ELR (cell line): ENCODE data around the gene PHC2.

Source experiments
- DNase-seq: peaks from one replicate; pipeline ENCODE4 v3.0.0-alpha.2; 2015; ENCODE audit warnings: low read depth

PHC2 gene

DNA sequence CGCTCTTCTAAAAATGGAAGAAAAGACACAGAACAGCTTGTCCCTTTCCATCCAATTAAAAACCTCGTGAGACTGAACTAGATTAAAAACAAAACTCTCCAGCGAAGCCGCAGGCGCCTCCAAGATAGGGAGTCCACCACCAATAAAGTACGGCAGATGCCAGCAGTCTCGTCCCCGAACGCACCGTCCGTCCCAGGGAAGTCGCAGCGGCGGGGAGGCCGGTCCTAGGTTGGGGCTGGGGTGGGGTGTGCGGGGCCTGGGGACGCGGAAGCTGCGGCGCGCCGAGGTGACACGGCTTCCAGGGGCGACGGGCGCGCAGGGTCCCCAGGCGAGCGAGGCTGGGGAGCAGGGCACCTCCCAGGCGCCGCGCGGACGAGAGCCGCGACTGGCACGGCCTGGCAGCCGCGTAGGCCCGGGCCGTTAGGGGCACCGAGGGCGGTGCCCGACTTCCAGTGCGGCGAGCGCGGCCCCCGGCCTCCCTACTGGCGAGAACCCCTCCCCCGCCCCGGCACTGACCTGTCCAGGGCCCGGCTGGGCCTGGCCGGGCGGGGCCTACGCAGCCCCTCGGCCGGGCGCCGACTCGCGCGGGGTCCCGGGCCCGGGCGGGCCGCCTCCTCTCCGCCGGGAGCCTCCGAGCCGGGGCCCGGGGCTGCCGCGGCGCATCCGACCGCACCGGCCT, 81.7 kb downstream of the PHC2 start:
- peak; percentile 55 for DNase-seq

DNA sequence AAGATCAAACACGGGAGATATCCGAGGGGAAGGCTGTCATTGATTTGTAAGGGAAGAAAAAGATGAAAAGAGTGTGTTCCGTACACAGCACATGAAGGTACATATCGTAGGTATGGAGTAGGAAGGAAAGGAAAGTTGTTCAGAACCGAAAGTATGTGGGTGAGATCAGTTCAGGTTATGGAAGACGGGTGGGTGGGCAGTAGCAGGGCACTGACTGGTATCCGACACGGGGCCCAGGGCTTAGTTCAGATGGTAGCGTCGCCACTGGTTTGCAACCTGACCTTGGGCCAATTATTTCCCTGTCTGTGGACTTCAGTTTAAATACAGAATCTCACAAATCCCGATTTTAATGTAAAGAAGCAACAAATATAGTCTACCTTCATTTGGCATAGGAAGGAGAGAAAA, 82.2 kb downstream of the PHC2 start:
- peak; percentile 52 for DNase-seq

DNA sequence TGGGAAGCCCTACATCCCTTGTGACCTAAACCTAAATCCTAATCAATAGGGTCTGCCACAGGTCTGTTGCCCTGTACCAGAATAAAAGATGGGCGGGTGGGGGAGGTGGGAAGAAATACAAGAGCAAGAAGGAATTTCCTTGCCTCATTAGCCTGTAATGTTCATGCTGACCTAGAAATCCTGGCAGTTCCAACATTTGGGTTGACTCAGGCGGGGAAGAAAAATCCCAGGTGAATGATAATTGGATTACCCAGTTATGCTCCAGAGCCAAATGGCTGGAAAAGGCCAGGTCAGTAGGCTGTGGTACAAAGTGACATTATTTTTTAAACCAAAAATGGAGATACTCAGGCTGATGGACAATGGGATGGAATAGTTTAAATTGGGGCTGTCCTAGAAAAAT, 82.7 kb downstream of the PHC2 start:
- peak; percentile 65 for DNase-seq

DNA sequence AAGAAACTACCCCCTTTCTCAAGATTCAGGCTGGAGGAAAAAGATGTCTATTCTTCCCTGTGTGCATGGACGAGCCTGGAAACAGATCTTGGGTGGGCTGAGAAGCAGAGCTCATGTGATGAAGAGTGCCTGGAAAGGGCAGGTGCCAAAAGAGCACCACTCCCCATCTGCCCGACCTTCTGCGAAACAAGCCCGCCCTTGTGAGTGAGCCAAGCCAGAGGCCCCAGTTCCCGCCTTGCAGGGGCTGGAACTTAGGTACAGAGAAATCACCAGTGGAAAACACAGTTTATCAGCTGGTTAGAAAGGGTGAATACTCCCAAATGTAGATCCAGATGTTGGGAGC, 83.3 kb downstream of the PHC2 start:
- DNase-seq: peak; percentile 71

GRCh38 chr1:33346927-33347649, 83.8 kb downstream of the PHC2 start:
- DNase-seq: peak; percentile 98

DNA sequence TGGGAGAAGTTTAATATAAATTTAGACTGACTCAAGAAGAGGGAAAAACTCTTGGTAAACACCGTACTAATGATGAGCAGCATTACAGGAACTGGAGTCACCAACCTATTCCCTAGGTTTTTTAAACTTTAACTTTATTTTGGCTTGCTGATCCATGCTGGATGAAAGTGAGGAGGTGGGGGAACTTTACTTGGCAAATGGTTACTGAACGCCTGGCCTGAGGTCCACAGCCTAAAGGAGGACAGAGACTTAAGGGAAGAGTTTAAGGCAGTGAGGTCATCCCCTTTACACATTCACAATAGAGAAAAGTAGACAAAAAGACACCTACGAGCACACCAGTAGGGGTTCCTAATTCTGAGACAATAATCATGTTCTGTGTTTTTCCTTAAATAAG, 84.4 kb downstream of the PHC2 start:
- no peak for DNase-seq

- DNase-seq: no peak
Measured at GRCh38 chr1:33344896-33345560, 85.9 kb downstream of the PHC2 start.

DNA sequence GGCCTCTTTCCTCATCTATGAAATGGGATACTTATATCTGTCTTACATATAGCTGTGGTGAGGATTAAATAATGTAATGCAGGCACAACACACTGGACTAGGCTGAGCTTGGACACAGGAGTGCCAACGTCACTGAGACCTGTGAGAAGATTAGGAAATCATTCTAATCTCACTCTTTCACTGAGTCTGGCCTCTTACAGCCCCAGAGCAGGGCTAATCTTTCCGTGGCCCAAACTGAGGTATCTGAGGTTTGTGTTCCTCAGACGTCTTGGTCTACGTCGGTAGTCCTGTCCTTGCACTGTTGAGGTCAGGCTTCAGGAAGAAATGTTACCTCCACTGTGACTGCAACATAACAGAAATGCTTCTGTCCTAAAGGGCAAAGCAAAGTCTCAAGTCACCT, 87.4 kb downstream of the PHC2 start:
- DNase-seq: no peak

- peak; percentile 98 for DNase-seq
Measured at GRCh38 chr1:33342041-33342723, 88.7 kb downstream of the PHC2 start.

DNA sequence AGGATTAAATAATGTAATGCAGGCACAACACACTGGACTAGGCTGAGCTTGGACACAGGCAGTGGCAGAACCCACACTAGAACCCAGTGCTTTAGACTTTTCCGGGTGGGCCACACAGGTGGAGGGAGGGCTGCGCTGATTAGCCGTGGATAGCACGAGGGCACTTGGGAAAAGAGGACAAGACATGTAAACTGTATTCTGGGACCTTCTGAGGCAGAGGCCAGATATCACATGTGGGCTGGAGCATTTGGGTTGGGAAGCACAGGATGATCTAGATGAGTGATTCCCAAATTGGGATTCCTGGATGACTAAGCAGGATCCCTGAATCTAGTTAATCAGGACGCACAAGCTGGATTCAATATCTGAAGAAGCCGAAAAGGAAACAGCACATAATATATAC, 89.7 kb downstream of the PHC2 start:
- DNase-seq: peak; percentile 23

DNA sequence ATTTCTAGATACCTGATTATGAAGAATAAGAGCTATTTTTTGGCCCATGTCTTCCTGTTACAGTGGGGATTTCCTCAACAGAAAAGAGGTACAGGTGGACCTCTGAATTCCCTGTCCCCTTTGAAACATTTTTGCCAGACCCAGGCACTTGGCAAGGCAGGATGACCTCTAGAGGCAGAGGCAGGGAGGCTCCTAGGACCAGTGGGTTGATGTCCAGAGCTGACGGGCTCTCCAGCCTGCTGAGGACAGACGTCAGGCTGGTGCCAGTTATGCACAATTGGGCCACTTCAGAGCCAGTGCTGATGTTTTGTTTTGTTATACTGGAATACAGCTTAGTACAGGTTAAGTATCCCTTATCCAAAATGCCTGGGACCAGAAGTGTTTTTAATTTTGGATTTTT, 91.5 kb downstream of the PHC2 start:
- DNase-seq: peak; percentile 39

GRCh38 chr1:33338440-33339211, 92.3 kb downstream of the PHC2 start:
- peak; percentile 70 for DNase-seq

- no peak for DNase-seq
Measured at GRCh38 chr1:33338048-33338439, 92.9 kb downstream of the PHC2 start.

GRCh38 chr1:33337441-33337840, 93.5 kb downstream of the PHC2 start:
- DNase-seq: no peak

DNA sequence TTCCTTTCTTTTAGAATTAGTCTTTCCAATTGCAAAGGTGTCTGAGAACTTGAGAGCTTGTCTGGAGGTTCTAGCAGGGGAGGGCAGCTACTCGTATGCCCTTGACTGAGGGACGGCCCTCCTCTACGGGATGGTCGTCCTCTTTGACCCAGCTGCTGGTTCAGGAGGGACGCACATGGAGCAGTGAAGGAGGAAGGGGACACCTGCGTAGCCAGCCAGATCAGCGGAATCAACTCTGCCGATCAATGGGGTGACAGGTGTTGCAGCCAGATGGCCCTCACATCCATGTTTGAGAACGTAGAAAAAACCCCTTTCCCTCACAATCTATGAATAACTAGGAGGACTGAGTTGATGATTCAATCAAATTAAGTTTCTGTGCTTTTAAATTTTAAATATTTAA, 94.3 kb downstream of the PHC2 start:
- no peak for DNase-seq

- DNase-seq: no peak
Measured at GRCh38 chr1:33335020-33335419, 95.9 kb downstream of the PHC2 start.

DNA sequence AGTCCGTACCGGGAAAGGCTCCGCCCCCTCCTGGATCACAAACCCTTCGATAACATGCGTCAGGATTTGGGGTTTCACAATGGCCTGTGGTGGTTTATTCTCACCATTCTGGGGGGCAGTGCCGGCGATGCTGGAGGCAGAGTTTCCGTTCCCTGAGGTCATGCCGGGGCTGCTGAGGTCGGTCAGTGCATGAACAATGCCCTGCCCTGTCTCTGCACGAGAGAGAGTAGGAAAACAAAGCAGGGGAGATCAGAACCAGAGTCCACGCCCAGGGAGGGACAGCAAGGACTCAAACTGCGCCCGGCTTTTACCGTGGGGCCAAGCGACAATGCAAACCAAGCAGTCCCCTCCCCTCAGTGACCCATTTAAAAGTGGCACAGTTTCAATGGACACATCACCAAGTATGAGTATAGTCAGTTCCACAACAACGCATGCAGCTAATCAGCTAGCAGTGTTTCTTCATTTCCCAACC, 96.8 kb downstream of the PHC2 start:
- DNase-seq: peak; percentile 57

DNA sequence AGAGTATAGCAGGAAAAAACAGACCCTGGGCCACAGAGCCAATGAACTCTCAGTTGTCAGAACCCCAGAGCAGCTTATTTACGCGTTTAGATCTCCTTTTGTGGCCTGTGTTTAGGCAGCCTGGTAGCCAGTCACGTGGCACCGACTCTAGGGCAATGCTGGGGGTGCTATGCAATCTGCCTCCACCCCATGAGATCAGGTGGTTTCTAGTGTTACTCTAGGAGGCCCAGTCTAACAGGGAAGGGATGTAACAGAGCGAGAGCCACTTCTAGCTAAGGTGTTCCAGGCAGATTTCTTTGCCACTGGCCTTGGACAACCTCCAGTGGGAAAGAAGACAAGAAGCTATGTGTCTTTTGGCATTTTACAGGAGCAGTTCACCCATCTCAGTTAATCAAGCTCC, 98.0 kb downstream of the PHC2 start:
- no peak for DNase-seq

- no peak for DNase-seq
Measured at GRCh38 chr1:33332357-33332789, 98.5 kb downstream of the PHC2 start.

DNA sequence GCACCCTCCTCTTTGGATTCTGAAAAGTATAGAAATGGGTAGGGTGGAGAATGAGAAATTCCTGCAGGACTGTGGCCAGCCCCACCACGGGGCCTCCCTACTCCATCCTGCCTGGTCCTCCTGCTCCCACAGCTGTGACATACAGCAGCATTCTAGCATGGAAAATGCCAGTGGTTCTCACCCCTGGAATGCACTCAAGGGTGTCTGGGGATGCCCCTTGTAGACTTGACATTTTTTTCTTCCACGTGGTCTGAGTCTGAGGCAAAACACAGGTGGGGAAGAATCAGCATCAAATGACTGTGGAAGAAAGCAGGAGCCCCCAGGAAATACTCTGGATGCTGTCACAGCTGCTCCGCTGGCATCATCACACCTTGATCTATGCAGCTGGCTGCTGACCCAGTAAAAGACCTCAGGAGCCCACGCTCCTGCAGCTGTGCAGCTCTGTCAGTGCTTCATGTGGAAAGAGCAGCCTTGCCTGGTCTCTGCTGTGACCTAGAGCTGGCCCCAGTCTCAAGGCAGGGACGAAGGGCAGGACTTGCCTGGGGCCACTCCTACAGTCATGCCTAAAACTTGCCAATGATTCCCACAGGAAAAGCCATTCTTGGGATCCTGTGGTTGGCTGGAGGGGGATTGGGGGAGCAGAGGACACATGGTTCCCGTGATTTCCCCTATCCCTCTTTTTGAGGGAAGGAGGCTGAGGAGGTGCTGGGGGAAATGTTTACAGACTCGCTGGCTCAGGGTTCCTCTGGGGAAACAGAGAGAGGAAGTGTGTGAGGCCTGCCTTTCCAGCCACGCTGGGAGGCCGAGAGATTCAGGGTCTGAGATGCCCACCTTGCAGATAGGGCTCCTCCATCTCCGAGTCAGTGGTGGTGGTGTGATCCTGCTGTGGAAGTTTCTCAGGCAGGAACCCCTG, 99.2 kb downstream of the PHC2 start:
- peak; percentile 68 for DNase-seq

- DNase-seq: no peak
Measured at GRCh38 chr1:33330906-33331305, 100.0 kb downstream of the PHC2 start.
